G401.6 (cell line): ENCODE data around the gene TMEM26.

Experiments
- FAIRE-seq: peaks from 2 replicates; lab custom pipeline; 2012; peaks lifted over from hg19 to GRCh38; lab: Jason Lieb, UNC

Gene TMEM26

DNA sequence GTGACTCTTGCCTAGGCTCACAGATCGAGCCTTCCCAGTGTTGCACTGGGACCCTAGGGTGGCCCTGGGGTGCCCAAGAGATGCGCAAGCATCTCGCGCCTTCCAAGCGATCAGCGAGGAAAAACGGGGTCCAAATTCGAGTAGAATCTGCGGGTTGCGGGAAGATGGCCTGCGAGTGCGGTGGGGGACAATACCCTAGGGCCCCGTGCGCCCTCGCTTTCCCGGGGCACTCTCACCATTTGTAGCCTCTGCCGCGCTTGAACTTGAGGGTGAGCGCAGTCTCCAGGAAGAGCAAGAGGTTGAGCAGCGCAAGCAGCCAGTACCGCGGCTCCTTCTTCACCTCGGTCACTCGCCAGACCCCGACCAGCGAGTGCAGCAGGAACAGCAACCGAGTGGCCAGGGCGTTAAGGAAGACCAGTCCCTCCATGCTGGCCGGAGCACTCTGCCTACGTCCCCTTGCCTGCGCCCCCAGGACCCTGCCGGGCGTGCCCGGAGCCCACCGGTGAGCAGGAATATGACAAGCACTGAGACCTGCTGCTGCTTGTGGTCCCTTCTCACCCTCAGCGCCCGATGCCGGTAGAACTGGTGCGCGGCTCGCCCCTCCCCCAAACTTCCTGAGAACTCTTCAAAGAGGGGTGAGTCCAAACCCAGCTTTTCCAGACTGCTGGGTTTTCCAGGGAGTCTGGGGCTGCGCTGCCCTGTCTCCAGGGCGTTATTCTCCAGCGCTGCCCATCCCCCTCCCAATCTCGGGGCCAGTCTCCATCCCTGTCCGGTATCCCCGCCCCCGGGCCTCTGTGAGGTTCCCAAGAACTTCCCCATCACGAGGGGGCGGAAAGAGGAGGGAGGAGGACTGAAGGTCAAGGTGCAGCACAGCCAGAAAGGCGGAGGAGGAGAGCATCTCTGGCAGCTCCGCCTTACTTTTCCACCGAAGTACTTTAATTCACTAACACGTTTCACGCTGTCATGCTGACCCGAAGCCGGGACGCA lies at the start of gene TMEM26:
TMEM26 (minus strand) TSS at position 727 of the 987 bp plus-strand sequence; CDS start at position 427, 300 bp downstream.
- FAIRE-seq: no peak

DNA sequence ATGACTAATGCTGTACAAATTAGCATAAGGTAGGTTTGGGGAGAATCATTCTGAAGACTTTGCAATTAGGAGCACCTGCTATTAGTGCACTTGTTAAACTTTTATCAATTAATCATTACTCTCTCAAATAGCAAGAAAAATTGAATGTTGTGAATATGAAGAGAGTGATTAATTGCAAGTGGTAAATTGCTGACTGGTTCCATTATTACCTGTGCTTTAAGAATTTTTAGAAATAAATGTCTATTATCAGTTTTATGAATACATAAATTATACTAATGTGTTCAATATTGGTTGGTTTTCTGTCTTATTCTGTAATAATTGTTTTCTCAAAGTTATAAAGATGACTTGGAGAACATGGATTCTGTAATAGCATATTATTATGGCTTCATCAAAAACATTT lies 47.3 kb upstream of the TMEM26 start:
- no peak for FAIRE-seq

DNA sequence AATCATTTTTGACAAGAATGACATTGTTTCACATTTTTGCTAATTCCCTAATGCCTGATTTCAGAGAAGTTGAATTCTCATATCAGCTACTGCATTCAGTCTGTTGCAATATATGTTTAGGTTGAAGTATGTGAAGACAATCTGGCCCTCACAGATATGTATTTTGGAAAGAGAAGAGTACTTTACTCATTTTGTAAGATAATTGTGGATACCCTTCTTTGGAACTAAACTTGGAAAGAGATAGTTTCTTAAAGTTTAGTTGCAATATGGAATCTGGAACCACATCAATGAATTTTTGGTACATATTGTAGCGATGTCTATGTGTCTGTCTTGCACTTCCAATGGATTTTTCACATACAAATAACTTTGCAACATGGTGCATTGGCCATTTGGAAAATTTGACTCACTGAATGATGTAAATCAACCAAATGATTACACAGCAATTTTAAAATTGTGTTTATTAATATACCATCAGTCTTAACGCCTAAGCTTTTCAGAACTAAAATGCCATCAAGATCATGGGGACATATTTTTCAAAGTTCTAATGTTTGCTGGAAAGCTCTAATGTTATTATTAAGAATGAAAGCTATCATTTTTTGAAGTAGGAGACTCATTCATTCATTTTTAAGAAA lies 39.3 kb upstream of the TMEM26 start:
- FAIRE-seq: no peak

DNA sequence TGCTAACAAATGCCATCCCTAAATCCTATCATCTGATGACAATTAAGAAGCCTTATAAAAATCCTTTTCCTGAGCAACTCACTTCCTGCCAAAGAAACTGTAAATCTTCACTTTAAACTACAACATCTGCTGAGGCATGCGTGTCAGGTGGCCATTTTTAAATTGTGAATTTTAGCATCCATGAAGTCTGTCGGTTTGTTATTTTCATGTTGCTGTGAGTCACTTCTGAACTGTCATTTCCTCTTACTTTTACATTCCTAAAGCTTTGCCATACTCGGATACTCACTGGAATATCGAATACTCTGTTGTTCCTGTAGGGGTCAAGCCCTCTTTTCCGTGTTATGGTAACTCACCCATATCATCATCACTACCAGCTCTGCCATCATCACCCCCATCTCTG lies 34.3 kb upstream of the TMEM26 start:
- FAIRE-seq: no peak

DNA sequence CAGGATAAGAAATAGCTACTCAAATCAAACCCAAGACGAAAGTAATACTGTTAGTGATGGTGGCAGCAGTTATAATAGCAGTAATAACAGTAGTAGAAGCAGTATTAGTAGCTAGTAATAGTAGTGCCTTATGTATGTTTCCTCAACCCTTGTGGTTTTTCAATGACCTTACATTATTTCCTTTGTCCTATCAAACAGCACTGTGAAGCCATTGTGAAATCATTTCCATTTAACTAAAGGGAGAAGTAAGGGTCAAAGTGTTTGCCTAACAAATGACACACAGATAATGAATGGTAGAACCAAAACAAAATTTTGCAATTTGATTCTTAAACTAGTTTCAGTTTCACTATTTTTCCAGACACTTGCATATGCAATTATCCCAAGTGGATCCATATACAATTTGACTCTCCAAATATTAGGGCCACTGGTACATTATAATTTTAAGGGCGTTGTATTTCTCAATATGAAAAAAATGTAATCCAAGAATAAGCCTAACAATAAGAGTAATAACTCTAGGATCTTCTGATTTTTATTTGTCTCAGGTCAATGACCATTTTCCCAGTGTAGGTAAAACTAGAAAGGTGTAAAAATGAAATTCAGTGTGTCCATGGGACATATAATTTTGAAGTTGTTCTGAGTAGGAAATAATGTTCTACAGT lies 33.7 kb upstream of the TMEM26 start:
- no peak for FAIRE-seq

DNA sequence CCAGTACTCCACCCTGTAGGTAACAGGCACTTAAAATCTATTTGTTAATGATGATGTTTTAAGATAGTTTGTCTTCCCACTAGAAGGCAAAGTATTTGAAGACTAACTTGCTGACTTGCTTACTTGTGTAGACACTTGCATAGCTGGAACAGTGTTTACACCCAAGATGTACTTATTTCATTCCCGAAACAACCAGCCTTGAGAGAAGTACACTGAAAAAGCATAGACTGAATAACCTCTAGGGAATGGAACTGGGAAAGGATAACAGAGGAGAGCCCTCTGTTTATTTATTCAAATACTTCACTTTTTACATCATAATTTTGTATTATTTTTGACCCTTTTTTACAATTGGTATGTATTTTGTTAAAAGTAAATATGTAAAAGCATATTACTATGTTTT lies 33.1 kb upstream of the TMEM26 start:
- no peak for FAIRE-seq

DNA sequence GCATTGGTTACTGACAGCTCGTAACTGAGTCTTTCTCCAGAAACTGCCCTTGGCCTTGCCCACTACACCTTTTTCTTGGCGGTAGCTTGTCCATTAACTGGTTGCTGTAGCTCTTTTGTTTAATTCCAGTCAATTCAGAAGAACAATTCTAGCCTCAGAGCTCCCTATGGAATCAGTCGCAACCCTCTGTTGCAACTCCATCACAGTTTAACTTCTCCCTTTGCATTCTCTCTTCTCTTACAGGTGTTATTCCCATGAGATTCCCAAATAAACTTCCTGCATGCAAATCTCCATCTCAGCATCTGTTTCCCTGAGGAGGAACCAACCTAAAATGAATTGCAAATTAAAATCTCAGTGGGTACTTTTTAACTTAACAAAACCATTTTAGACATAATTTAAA lies 28.4 kb upstream of the TMEM26 start:
- no peak for FAIRE-seq

DNA sequence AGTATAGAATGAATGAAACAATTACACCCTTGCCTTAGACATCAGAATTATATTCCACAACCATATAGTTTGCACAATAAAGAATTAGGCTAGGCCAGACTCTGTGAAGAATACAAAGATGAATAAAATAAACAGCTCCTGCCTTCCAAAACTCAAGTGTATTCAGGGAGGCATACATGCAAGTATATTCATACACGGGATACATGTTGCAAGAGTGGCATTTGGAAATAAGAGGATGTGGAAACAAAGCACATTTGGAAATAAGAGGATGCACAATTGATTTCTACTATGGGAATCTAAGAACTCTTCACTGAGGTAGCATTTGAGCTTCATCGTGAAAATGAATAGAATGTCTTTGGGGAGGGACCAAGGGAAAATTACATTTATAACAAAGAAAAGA lies 27.0 kb upstream of the TMEM26 start:
- no peak for FAIRE-seq

DNA sequence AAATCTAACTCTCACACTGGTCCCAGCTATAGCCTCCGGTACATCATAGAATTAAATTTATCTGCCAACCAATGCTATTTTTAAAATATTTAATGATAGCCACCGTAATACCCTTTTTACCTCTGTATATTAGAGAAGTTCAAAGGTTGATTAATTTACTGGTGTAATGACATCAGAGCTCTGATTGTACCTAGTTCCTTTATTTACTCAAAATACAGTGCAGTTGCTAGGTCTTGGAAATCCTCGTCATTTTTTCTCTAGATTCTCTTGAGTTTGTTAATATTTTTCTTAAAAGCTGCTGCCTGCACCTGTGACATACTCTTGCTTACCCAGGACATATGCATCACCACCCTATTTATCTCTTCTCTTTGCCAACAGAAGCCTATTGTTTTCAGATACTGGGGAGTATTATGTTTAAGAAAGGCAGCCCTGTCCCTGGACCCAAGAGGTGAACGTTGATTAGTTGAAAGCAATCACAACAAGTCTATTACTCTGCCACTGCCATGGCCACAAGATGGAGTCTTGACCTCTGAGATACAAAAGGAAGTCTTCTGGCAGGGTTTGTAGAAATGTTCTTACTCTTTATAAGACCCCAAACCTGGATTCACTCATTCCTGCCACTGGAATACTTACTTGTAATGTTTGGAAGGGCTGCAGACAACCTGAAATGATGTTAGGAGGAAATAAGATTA lies 25.6 kb upstream of the TMEM26 start:
- FAIRE-seq: no peak

DNA sequence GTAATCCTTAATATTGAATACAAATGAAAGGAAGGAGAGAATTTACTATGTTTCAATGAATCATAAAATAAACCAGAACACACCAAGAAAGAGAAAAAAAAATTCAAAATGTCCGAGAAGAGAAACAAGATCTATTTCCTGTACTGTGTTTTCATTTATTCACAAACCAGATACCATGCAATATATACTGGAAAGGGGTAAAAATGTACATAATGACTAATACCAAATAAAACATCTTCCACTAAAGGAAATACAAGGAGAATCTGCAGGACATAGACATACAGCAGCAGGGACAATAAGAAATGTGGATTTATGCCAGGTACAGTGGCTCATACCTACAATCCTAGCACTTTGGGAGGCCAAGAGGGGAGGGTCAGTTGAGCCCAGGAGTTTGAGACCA lies 24.3 kb upstream of the TMEM26 start:
- FAIRE-seq: no peak

DNA sequence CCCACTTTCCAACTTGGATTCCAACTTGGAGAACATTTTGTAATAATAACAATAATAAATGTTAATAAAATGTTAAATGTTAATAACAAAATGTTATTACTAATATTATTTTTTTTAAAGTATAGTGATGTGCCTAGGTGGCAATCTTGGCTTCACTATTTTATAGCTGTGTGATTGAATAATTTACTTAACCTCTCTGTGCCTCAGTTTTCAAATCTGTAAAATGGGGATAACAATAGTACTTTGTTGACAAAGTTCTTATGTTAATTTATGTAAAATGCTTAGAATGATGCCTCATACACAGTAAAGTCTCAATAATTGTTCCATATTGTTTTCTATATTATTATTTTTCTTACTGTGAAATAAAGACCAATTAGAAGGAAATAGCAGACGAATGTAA lies 23.3 kb upstream of the TMEM26 start:
- FAIRE-seq: no peak

DNA sequence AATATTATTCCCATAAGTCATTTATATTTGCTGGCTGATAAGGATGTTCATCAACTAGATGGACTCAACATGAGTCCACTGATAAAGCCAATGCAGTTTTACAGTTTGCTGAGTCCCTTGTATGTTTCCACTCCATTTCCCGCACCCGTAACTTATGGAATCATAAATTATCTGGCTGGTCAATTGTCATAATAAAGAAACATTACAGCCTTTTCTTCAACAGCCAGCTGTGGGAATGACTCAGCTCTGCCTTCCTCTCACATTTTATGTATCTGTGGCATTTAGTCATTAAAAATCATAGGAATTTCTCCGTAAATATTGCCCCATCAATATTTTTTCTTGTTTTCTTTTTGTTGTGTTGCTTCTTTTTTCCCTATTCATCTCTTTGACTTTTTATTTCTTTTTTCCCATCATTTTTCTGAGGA lies 22.3 kb upstream of the TMEM26 start:
- no peak for FAIRE-seq

DNA sequence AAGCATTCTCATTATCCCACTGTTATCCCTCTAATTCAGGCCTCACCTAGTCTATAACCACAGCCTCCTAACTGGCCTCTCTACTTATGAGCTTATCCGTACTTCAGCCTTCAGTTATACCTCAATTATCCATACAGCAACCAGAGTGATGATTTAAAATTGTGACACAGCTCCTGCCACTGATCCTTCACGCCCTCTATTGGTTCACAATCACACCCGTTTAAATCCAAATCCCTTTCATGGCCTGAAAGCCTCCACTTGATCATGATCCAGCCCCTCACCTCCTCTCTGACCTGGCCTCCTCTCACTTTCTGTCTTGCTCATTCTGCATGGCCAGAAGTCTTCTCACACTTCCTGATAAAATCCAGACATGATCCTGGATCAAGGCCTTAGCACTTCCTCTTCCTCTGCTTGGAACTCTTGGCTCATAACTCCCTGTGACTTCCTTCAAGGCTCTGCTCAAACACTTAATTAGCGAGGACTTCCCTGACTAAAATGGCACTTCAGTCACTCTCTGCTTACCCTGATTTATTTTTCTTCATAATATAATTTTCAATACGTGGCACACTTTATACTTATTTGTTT lies 19.0 kb upstream of the TMEM26 start:
- no peak for FAIRE-seq

DNA sequence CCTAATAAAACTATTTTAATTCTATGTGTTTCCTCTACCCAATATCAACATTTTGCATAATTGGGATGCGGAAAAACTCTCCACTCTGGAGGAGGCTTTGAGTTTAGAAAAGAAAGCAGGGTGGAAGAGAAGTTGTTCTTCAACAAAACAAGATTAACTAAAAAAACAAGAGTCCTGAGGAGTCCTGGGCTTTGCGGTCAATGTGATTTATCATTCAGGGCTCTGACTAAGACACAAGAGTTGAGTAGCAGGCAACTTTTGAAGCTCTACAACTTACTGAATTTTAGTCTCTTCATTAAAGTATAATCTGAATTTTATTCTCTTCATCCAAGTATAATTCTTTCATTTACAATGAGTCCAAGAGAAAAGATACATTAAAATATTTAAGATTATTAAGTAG lies 18.3 kb upstream of the TMEM26 start:
- FAIRE-seq: no peak

DNA sequence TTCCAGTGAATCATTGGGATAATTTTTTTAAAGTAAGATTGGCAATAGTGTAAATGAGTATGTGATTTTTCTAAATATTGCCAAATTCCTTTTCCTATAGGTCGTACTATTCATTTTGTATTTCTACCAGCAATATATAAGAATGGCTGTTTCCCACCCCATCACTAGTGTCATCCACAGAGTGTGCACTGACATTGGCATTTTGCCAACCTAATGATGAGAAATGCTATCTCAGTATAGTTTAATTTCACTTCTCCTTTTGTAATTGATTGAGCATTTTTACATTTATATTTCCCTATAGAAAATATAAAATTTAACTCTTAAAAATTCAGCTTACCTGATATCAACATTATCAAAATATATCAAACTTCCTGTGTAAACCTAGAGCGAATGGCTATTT lies 17.6 kb upstream of the TMEM26 start:
- no peak for FAIRE-seq

DNA sequence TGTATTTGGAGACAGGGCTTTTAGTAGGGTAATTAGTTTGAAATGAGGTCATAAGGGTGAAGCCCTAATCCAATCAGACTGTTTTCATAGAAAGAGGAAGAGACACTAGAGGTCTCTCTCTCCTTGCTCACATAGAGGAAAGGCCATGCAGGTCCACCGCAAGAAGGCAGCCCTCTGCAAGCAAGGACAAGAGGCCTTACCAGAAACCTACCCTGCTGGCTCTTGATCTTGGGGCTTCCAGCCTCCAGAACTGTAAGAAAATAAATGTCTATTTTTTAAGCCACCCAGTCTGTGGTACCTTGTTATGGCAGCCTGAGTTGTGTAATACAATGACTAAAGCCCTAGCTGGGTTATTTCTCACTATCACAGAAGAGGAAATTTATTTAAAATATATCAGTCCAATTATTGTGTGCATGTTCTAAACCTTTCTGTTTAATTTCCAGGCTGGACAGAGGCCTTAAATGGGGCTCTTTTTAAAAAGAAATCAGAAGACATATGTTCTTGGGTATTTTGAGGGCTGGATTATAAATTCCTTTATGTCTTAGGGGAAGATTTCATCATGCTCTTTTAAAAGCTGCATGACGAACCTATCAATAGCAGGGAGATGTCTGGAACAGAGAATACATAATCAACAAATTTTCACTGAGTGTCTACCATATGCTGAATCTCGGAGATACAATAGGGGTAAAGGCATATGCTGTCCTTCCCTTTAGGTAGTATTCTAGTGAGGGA lies 12.9 kb upstream of the TMEM26 start:
- FAIRE-seq: no peak

DNA sequence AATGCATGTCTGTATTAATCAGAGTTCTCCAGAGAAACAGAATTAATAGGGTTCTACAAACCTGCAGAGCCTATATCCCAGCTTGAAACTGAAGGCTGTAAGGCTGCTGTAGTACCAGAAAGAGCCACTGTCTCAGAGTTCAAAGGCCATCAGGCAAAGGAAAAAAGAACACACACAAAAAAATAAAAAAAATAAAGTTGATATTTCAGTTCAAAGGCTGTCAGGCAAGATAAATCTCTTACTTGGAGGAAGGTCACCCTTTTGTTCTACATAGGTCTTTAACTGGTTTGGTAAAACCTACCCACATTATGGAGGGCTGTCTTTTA lies 12.0 kb upstream of the TMEM26 start:
- FAIRE-seq: no peak

DNA sequence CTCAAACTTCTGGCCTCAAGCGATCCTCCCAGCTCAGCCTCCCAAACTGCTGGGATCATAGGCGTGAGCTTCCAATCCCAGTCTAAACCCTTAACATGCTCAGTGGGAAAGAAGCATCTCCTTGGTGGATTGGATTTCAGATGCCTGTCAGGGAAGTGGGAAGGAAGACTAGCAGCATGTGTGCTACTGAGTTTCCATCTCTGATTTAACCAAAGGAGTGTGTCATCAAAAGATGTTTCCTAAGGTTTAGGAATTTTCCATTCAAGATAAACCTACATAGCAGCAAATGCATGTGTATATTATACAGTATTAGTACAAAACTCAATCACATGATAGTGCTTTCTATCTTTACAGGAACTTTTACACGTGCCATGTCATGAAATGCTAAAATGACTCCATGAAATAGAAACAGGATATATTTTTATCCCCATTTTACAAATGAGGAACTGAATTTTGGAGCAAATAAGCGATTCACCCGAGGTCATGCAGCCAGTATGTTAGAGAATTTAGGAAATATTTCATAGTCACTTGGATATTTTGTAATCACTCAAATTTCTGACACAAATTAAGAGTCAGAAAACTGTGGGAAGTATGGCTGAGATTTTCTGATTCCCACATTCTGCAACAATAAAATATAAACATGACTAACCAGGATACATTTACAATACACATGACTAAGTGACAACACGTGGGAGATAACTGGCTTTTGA lies 11.4 kb upstream of the TMEM26 start:
- no peak for FAIRE-seq

DNA sequence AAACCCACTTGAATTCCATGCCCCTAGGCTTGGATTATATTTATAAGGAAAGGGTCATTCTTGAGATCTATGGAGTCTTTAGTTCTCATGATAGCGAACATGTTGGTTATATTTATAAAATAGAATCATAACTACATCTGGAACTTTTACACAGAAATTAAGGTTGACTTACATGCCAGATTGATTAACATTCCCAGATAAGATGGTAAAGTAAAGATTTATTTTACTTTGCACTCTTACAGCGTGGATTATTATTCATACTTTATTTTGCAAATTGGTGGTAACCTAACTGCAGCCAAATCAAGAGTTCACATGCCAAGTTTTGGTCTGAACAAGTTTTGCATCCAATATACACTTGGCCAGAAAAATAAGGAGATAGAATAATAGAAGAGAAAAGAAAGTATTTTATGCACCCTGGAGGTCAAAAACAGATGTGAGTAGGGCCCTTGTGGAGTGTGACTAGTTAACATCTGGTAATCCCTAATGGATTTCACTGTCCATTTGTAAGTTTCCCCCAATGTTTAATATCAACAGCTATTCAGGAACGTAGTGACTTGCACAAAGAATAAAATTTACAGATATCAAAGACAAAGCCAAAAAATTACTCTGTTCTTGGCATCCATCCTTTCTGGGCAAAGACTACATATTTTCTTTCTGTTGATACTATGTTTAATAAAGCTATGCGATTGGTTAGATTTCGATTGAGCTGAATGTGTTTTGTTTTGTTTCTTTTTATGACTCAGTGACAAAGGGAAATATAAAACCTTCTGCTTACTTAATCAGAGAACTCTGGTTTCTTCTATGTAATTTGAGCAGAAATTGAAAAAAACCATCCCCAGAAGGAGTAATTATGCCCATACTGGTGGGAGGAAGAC lies 10.1 kb upstream of the TMEM26 start:
- FAIRE-seq: no peak

DNA sequence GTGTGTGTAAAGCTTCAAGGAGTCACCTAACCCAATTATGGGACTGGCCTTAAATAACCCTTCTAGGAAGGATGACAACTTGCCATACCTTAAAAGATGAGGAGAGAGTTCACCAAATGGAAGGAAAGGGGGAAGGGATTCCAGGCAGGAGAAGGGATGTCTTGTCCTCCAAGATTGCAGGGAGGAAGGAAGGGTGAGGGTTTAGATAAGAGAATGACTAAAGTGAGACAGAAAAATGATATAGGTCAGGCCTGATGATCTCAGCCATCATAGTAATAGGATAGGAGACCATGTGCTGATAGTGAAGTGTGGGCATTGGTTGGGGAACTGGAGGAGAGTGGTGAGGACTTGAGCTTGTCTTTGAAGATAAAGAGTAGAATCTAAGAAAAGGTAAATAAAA lies 7.7 kb upstream of the TMEM26 start:
- no peak for FAIRE-seq
